Naive thymus-derived CD4-positive, alpha-beta T cell (primary cell): Measurements from ENCODE around the gene DISP2. TPM values are rescaled to one million over a fixed set of nuclear protein-coding genes. Genes with fewer than 3 reads are reported as not detected.

Experiments
- ATAC-seq: fragments of 150-1000 bp; cut with Tn5 transposase; 2 replicates; pipeline ENCODE4 v1.10.0; 2021; ENCODE audit warnings: mild to moderate bottlenecking, moderate library complexity
- CTCF ChIA-PET: fragments of 350-600 bp; sonication (Branson Sonifier 250); formaldehyde crosslinking; loops from one replicate; lab custom pipeline; 2021; ENCODE audit warnings: antibody characterized with exemption; lab: Charles Lee
- POLR2A ChIA-PET: fragments of 350-600 bp; sonication (Branson Sonifier 250); formaldehyde crosslinking; loops from one replicate; lab custom pipeline; 2021; ENCODE audit warnings: antibody characterized with exemption, inconsistent platforms; lab: Charles Lee
- DNase-seq, 9 donors: peaks; one replicate each; pipeline versions ENCODE4 v3.0.0 to v3.0.0-alpha.2; 2020 to 2022; ENCODE audit warnings: mixed read lengths in 1 of 9
- H3K27ac ChIP-seq: one replicate; pipeline ENCODE4 v1.7.0; 2013; ENCODE audit warnings: mild to moderate bottlenecking, low read depth, low read length, moderate library complexity
- H3K27me3 ChIP-seq, 2 donors: one replicate each; pipeline ENCODE4 v1.7.0; 2013; ENCODE audit warnings: low read length in 2 of 2, mild to moderate bottlenecking in 2 of 2, moderate library complexity in 2 of 2; ENCODE audit not compliant: control insufficient read depth in 2 of 2, insufficient read depth in 2 of 2
- H3K36me3 ChIP-seq, 3 experiments: 1 replicate in 2 of 3; 2 replicates in 1 of 3; pipeline ENCODE4 v1.7.0; 2013; ENCODE audit warnings: low read length in 3 of 3, mild to moderate bottlenecking in 3 of 3, moderate library complexity in 1 of 3; ENCODE audit not compliant: insufficient read depth in 3 of 3, control insufficient read depth in 2 of 3
- H3K4me1 ChIP-seq, 2 donors: one replicate each; pipeline ENCODE4 v1.7.0; 2013; ENCODE audit warnings: low read length in 2 of 2, mild to moderate bottlenecking in 2 of 2, moderate library complexity in 1 of 2; ENCODE audit not compliant: control insufficient read depth in 2 of 2, insufficient read depth in 2 of 2
- H3K4me3 ChIP-seq: 2 replicates; pipeline ENCODE4 v1.7.0; 2013; ENCODE audit warnings: mild to moderate bottlenecking, low read length
- H3K9me3 ChIP-seq, 3 experiments: 1 replicate in 2 of 3; 2 replicates in 1 of 3; pipeline ENCODE4 v1.7.0; 2013; ENCODE audit warnings: low read length in 3 of 3; ENCODE audit not compliant: control insufficient read depth in 2 of 3
- H3K27ac Mint-ChIP-seq, 9 donors: one replicate each; pipeline ENCODE4 v1.8.0; 2020 to 2022; ENCODE audit warnings: mixed read lengths in 9 of 9, mild to moderate bottlenecking in 8 of 9, moderate library complexity in 5 of 9, inconsistent platforms in 2 of 9
- H3K27me3 Mint-ChIP-seq, 5 donors: one replicate each; pipeline ENCODE4 v1.8.0; 2021 to 2022; ENCODE audit warnings: mixed read lengths in 5 of 5, mild to moderate bottlenecking in 1 of 5
- H3K36me3 Mint-ChIP-seq, 5 donors: one replicate each; pipeline ENCODE4 v1.8.0; 2020 to 2022; ENCODE audit warnings: mixed read lengths in 5 of 5, mild to moderate bottlenecking in 3 of 5, inconsistent platforms in 1 of 5
- H3K4me1 Mint-ChIP-seq, 7 donors: one replicate each; pipeline ENCODE4 v1.8.0; 2020 to 2022; ENCODE audit warnings: mixed read lengths in 7 of 7, mild to moderate bottlenecking in 3 of 7, inconsistent platforms in 1 of 7
- H3K4me3 Mint-ChIP-seq, 10 donors: one replicate each; pipeline ENCODE4 v1.8.0; 2020 to 2022; ENCODE audit warnings: mild to moderate bottlenecking in 10 of 10, mixed read lengths in 10 of 10, moderate library complexity in 6 of 10, inconsistent platforms in 2 of 10
- H3K9me3 Mint-ChIP-seq, 11 donors: one replicate each; pipeline ENCODE4 v1.8.0; 2020 to 2022; ENCODE audit warnings: mixed read lengths in 11 of 11, mild to moderate bottlenecking in 4 of 11, inconsistent platforms in 1 of 11, moderate library complexity in 1 of 11
- intact Hi-C, 2 donors: fragments of 100-400 bp; cut with micrococcal nuclease; formaldehyde crosslinking; loops; one replicate each; pipeline ENCODE4 v1.15.1; 2023
- polyA plus RNA-seq, 2 donors: library from polyadenylated mRNA; unstranded; fragments of 300-500 nt; fragmentation: Illumina TruSeq; gene quantifications; one replicate each; pipeline ENCODE4 v1.2.3, GENCODE V29; 2021
- total RNA-seq, 6 experiments: library from RNA in 5 of 6; stranded (reverse) in 5 of 6; gene quantifications; 1 replicate in 5 of 6; 2 replicates in 1 of 6; pipeline ENCODE4 v1.2.3 and lab custom pipeline; 2021 to 2026

Gene DISP2
- total and polyA plus RNA-seq, 7 experiments from 2014 or later: 0.05 to 0.51 (median 0.07) TPM; not detected in 3

DNA sequence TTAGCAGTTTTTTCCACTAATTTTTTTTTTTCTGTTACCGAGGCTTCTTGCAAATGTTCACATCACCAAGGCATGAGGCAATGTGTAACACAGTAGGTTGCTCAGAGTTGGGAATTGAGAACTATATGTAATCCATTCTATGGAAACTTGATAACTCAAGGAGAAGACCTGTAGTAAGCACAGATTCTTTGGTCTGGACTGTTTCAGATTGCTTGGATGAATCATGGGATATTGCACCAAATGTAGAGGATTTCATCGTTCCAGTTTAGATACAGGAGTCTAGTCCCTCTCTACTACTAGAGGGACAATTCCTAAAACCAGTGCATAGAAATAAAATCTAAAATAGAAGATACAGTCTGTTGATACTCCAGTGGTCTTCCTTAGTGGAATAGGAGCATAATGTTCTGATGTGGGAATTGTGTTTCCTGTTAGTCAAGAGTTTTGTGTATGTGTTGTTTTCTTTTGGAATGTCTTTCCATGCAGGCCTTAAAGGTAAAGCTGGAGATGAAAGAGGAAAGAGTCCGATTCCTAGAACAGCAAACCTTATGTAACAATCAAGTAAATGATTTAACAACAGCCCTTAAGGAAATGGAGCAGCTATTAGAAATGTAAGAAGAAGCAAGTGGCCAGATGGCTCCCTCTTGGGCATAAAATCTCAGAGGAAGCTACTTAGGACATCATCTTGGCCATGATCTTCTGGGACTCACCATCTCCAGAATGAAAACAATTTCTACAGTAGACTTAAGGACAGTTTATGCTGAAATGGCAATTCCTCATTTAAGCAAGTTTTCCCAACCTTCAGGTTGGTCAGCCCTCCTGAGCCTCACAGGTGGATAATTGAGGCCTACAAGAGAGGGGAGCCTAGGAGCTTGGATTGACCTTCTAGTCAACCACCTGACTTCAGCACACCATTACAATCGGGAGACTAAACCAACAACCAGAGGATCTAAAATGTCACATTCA is 35.2 kb downstream of the DISP2 start:
- peaks cover 5 to 16% (median 7%) of the 10 kb centered on the region in 7 donors for H3K4me1 Mint-ChIP-seq
- ATAC-seq: no peak
- Histone ChIP-seq H3K4me1 (peaks cover 0 to under 1% of the 10 kb centered on the region in 2 donors), H3K27me3 (no peaks in the 10 kb centered on the region), H3K27ac (no peak overlapping the region), H3K4me3 (no peak overlapping the region), H3K9me3 (no peaks in the 10 kb centered on the region), H3K36me3 (peaks cover 0 to 37% (median 0%) of the 10 kb centered on the region in 3 experiments)
- peak overlapping the region in 3 of 9 donors; percentile 10 to 53 (median 46) for H3K27ac Mint-ChIP-seq
- intact Hi-C loops: no loop called here
- DNase-seq: no peak
- no peaks in the 10 kb centered on the region for H3K27me3 Mint-ChIP-seq
- ChIA-PET CTCF (no interaction called here), POLR2A (no interaction called here)
- no peak overlapping the region for H3K4me3 Mint-ChIP-seq
- peaks cover 0 to 35% (median 20%) of the 10 kb centered on the region in 5 donors for H3K36me3 Mint-ChIP-seq
- H3K9me3 Mint-ChIP-seq: no peaks in the 10 kb centered on the region

GRCh38 chr15:40397688-40398412 is 39.8 kb downstream of the DISP2 start:
- DNase-seq (no peak), ATAC-seq (no peak)
- intact Hi-C loops: loop anchor here in 1 of 2 donors (2.0 kb wide), 1 partner anchor 15 kb away; the partner anchor contains the start of gene KNSTRN
- peak overlapping the region in 8 of 10 donors; percentile 14 to 80 (median 42) for H3K4me3 Mint-ChIP-seq
- H3K4me1 ChIP-seq: peaks cover 8% of the 10 kb centered on the region in 2 donors
- peak overlapping the region in 3 of 9 donors; percentile 25 to 51 (median 35) for H3K27ac Mint-ChIP-seq
- H3K27me3 ChIP-seq: no peaks in the 10 kb centered on the region
- POLR2A ChIA-PET: interaction anchor here (0.9 to 1.3 kb wide), 4 partner anchors 8 to 53 kb away, joined by 3 to 5 read pairs (median 3); partner anchors contain the start of gene IVD
- H3K9me3 Mint-ChIP-seq: no peaks in the 10 kb centered on the region
- H3K4me3 ChIP-seq: no peak overlapping the region
- CTCF ChIA-PET: interaction anchor here (0.7 to 1.0 kb wide), 2 partner anchors 27 to 54 kb away, joined by 3 to 4 read pairs; no protein-coding TSS in a partner anchor
- H3K27me3 Mint-ChIP-seq: no peaks in the 10 kb centered on the region
- H3K36me3 Mint-ChIP-seq: peaks cover 0 to 14% (median 7%) of the 10 kb centered on the region in 5 donors
- H3K27ac ChIP-seq: no peak overlapping the region
- H3K9me3 ChIP-seq: no peaks in the 10 kb centered on the region
- peaks cover 15 to 26% (median 20%) of the 10 kb centered on the region in 7 donors for H3K4me1 Mint-ChIP-seq
- H3K36me3 ChIP-seq: peaks cover 0 to 9% (median 0%) of the 10 kb centered on the region in 3 experiments

DNA sequence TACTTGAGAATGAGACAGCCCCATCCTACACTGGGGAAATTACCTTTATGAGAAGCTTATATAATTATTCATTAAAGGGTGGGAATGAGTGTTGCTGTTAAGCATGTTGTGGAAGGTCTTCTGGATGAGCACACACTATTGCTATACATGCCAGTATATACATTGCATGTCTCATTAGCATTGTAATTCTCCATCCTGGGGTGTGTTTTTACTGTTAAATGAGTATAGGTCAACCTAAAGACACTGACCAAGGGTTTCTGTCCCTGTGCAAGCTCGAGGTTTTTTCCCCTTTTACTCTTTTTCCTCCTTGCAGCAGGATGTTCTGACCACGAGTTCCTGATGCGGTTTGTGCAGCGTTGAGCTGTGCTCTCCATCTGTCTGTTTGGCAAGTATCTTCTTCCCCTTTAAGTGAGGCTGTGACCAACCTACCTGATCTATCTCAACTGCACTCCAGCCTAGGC is 40.4 kb downstream of the DISP2 start:
- DNase-seq: no peak
- POLR2A ChIA-PET: interaction anchor here (0.9 to 1.3 kb wide), 3 partner anchors 10 to 54 kb away, joined by 3 read pairs; no protein-coding TSS in a partner anchor
- peak overlapping the region; percentile 27 to 81 (median 58) for H3K4me3 Mint-ChIP-seq

GRCh38 chr15:40399370-40399769 is 41.4 kb downstream of the DISP2 start:
- H3K27me3 Mint-ChIP-seq: no peaks in the 10 kb centered on the region
- H3K4me1 Mint-ChIP-seq: peaks cover 15 to 32% (median 21%) of the 10 kb centered on the region in 7 donors
- DNase-seq (no peak), ATAC-seq (no peak)
- H3K4me1 ChIP-seq: peaks cover 8 to 14% of the 10 kb centered on the region in 2 donors
- H3K27ac Mint-ChIP-seq: peak overlapping the region in 1 of 9 donors; percentile 35
- intact Hi-C loops: loop anchor here in 1 of 2 donors (2.0 kb wide), 1 partner anchor 17 kb away; the partner anchor contains the start of gene KNSTRN
- ChIA-PET POLR2A (interaction anchor here (1.3 kb wide), 1 partner anchor 9 kb away, joined by 3 read pairs; no protein-coding TSS in a partner anchor), CTCF (no interaction called here)
- H3K36me3 ChIP-seq: no peaks in the 10 kb centered on the region
- H3K9me3 Mint-ChIP-seq: no peaks in the 10 kb centered on the region
- H3K4me3 Mint-ChIP-seq: peak overlapping the region in 1 of 10 donors; percentile 30
- no peaks in the 10 kb centered on the region for H3K27me3 ChIP-seq
- H3K36me3 Mint-ChIP-seq: peaks cover 0 to 9% (median 0%) of the 10 kb centered on the region in 5 donors
- H3K9me3 ChIP-seq: no peaks in the 10 kb centered on the region
- H3K27ac ChIP-seq: no peak overlapping the region
- H3K4me3 ChIP-seq: no peak overlapping the region

More for the DNA sequence above, 40.4 kb downstream of the DISP2 start:
- peaks cover 0 to 9% (median 4%) of the 10 kb centered on the region in 5 donors for H3K36me3 Mint-ChIP-seq
- no peak overlapping the region for H3K4me3 ChIP-seq
- peak overlapping the region in 3 of 9 donors; percentile 25 to 65 (median 35) for H3K27ac Mint-ChIP-seq
- H3K4me1 ChIP-seq: peaks cover 8% of the 10 kb centered on the region in 2 donors
- H3K9me3 ChIP-seq: no peaks in the 10 kb centered on the region
- no peaks in the 10 kb centered on the region for H3K27me3 ChIP-seq
- CTCF ChIA-PET: interaction anchor here (0.7 to 1.0 kb wide), 3 partner anchors 16 to 55 kb away, joined by 3 to 4 read pairs (median 3); partner anchors contain the start of gene KNSTRN
- intact Hi-C loops: loop anchor here in 1 of 2 donors (2.0 kb wide), 1 partner anchor 16 kb away; the partner anchor contains the start of gene KNSTRN
- H3K4me1 Mint-ChIP-seq: peaks cover 15 to 26% (median 20%) of the 10 kb centered on the region in 7 donors
- no peaks in the 10 kb centered on the region for H3K27me3 Mint-ChIP-seq
- no peak overlapping the region for H3K27ac ChIP-seq
- peak; percentile 89 for ATAC-seq
- H3K9me3 Mint-ChIP-seq: no peaks in the 10 kb centered on the region
- peaks cover 0 to 5% (median 0%) of the 10 kb centered on the region in 3 experiments for H3K36me3 ChIP-seq

GRCh38 chr15:40405501-40406381 is 47.7 kb downstream of the DISP2 start, which contains the start of gene IVD:
Gene IVD, plus strand, starts transcription at chr15:40405795. Its CDS starts 33 bp downstream, at chr15:40405828.
- Histone ChIP-seq H3K4me3 (peak within 1 kb of the TSS; percentile 49), H3K4me1 (peaks cover 6 to 15% of the 10 kb centered on the region in 2 donors), H3K27ac (peak within 1 kb of the TSS; percentile 70), H3K36me3 (peaks cover 0 to 23% (median 8%) of the 10 kb centered on the region in 3 experiments), H3K27me3 (no peaks in the 10 kb centered on the region), H3K9me3 (no peaks in the 10 kb centered on the region)
- Mint-ChIP-seq H3K9me3 (no peaks in the 10 kb centered on the region), H3K27me3 (no peaks in the 10 kb centered on the region), H3K36me3 (peaks cover 2 to 8% (median 5%) of the 10 kb centered on the region in 5 donors), H3K4me3 (peak within 1 kb of the TSS; percentile 79 to 94 (median 92)), H3K4me1 (peaks cover 9 to 49% (median 30%) of the 10 kb centered on the region in 7 donors), H3K27ac (peak within 1 kb of the TSS; percentile 38 to 92 (median 90))
- DNase-seq (peak; percentile 67 to 88 (median 79)), ATAC-seq (peak; percentile 99)
- CTCF ChIA-PET: no interaction called here
- intact Hi-C loops: loop anchor here (1.0 to 2.0 kb wide), 7 partner anchors 17 to 297 kb away; partner anchors contain the start of genes BAHD1 (in 1 of the 2), BMF (in 1 of the 2), DISP2 (in 1 of the 2) and KNSTRN (in 1 of the 2)
- POLR2A ChIA-PET: interaction anchor here (0.8 to 3.5 kb wide), 12 partner anchors 8 to 98 kb away, joined by 3 to 19 read pairs (median 3); partner anchors contain the start of genes BAHD1 and KNSTRN
